Measurements from ENCODE around the gene LAMC1. TPM values are rescaled to one million over a fixed set of nuclear protein-coding genes. Genes with fewer than 3 reads are reported as not detected.
A peak's percentile ranks its signal among the peaks of the same experiment; 100 is the strongest.

The LAMC1 gene
- polyA plus RNA-seq, 1 of the 3 experiments (the other 2 are of a cell fraction), result 101 TPM

GRCh38 chr1:183093066-183093668 is 69.9 kb downstream of the LAMC1 start:
- Histone ChIP-seq H3F3A (replicated peaks; ENCODE audit: insufficient read depth) (no peaks in the 10 kb centered on the region), H2AFZ (ENCODE audit: low read depth) (no peak overlapping the region), H3K36me3 (replicated peaks in 1 of 2; ENCODE audit: control insufficient read depth in 1 of 2, insufficient read depth in 2 of 2, low read length in 1 of 2) (no peaks in the 10 kb centered on the region), H3K9ac (no peak overlapping the region), H3K4me3 (ENCODE audit: low read depth in 2 of 2, low read length in 1 of 2) (no peak overlapping the region), H3K27me3 (ENCODE audit: insufficient read depth) (no peaks in the 10 kb centered on the region), H3K4me2 (no peak overlapping the region), H3K9me3 (no peaks in the 10 kb centered on the region), H3K4me1 (ENCODE audit: control insufficient read depth in 1 of 2, insufficient read depth in 2 of 2, low read depth in 1 of 2, low read length in 1 of 2) (peaks cover 18 to 22% of the 10 kb centered on the region in 2 experiments; a peak in 3 of 4 replicates), H4K20me1 (ENCODE audit: insufficient read depth) (peaks cover 62% of the 10 kb centered on the region), H3K27ac (ENCODE audit: low read depth in 2 of 2, low read length in 1 of 2) (no peak overlapping the region), H3K79me2 (ENCODE audit: insufficient read depth) (peaks cover 98% of the 10 kb centered on the region), H3K9me2 (no peaks in the 10 kb centered on the region)
- TF ChIP-seq MXI1 (IDR thresholded peaks at IDR 0.05; ENCODE audit: low read depth, low read length) (no peak), NFIC (IDR thresholded peaks at IDR 0.05; ENCODE audit: borderline replicate concordance) (no peak), CHD2 (IDR thresholded peaks at IDR 0.05; ENCODE audit: low read length, partially characterized antibody) (no peak), ELF1 (IDR thresholded peaks at IDR 0.05) (no peak), EZH2phosphoT487 (IDR thresholded peaks at IDR 0.05; ENCODE audit: borderline replicate concordance, low read depth) (no peak), ZBTB33 (IDR thresholded peaks at IDR 0.05; ENCODE audit: borderline replicate concordance, low read depth) (no peak), EP300 (IDR thresholded peaks at IDR 0.05; ENCODE audit: borderline replicate concordance in 1 of 2, low read depth in 1 of 2, low read length in 1 of 2) (no peak), YY1 (IDR thresholded peaks at IDR 0.05; ENCODE audit: low read depth) (no peak), JUND (IDR thresholded peaks at IDR 0.05) (no peak), USF2 (IDR thresholded peaks at IDR 0.05; ENCODE audit: borderline replicate concordance, low read depth, low read length) (no peak), RXRA (IDR thresholded peaks at IDR 0.05; ENCODE audit: borderline replicate concordance, low read depth) (no peak), FOSL2 (IDR thresholded peaks at IDR 0.05; ENCODE audit: borderline replicate concordance, low read depth) (no peak), TCF12 (IDR thresholded peaks at IDR 0.05) (no peak)
- WGBS (ENCODE audit: low lambda C conversion rate), result 92% methylated on average over 3 of the region's 3 CpGs
- ChIA-PET POLR2A (no interaction called here), CTCF (interaction anchor here (1.3 kb wide), 1 partner anchor 63 kb away, joined by 3 read pairs; no protein-coding TSS in a partner anchor)
- DNase-seq, result no peak

GRCh38 chr1:183093786-183094298 is 70.6 kb downstream of the LAMC1 start:
- Histone ChIP-seq H2AFZ (ENCODE audit: low read depth) (no peak overlapping the region), H3K9me3 (no peaks in the 10 kb centered on the region), H3K4me1 (ENCODE audit: control insufficient read depth in 1 of 2, insufficient read depth in 2 of 2, low read depth in 1 of 2, low read length in 1 of 2) (peaks cover 18 to 22% of the 10 kb centered on the region in 2 experiments; a peak in 3 of 4 replicates), H3F3A (replicated peaks; ENCODE audit: insufficient read depth) (no peaks in the 10 kb centered on the region), H4K20me1 (ENCODE audit: insufficient read depth) (peaks cover 61% of the 10 kb centered on the region), H3K9me2 (no peaks in the 10 kb centered on the region), H3K9ac (no peak overlapping the region), H3K79me2 (ENCODE audit: insufficient read depth) (peaks cover 98% of the 10 kb centered on the region), H3K4me3 (ENCODE audit: low read depth in 2 of 2, low read length in 1 of 2) (no peak overlapping the region), H3K27ac (ENCODE audit: low read depth in 2 of 2, low read length in 1 of 2) (no peak overlapping the region), H3K36me3 (replicated peaks in 1 of 2; ENCODE audit: control insufficient read depth in 1 of 2, insufficient read depth in 2 of 2, low read length in 1 of 2) (no peaks in the 10 kb centered on the region), H3K27me3 (ENCODE audit: insufficient read depth) (no peaks in the 10 kb centered on the region), H3K4me2 (no peak overlapping the region)
- DNase-seq, result no peak
- WGBS (ENCODE audit: low lambda C conversion rate), result 63% methylated on average over 1 of the region's 1 CpG
- ChIA-PET POLR2A (no interaction called here), CTCF (no interaction called here)
- TF ChIP-seq FOSL2 (IDR thresholded peaks at IDR 0.05; ENCODE audit: borderline replicate concordance, low read depth) (0 out of 2 replicates have a peak, but pooled peaks have one; percentile 3), ZBTB33 (IDR thresholded peaks at IDR 0.05; ENCODE audit: borderline replicate concordance, low read depth) (no peak)

Measured in SK-N-SH (cell line).